Right lung (tissue), 10 donors: ENCODE data around the gene AMT. TPM values are rescaled to one million over a fixed set of nuclear protein-coding genes. Genes with fewer than 3 reads are reported as not detected.
A peak's percentile ranks its signal among the peaks of the same experiment; 100 is the strongest.

Experiments
- DNase-seq, 2 donors: peaks; one replicate each; pipeline ENCODE4 v3.0.0-alpha.2; 2013
- long read RNA-seq, 8 donors: transcript quantifications; one replicate each; lab custom pipeline, GENCODE V29; 2026
- polyA plus RNA-seq, 5 donors: library from polyadenylated mRNA; unstranded; fragments of 120-200 nt; gene quantifications; one replicate each; pipeline versions ENCODE4 v1.2.1 to v1.2.3, GENCODE V29; 2013; ENCODE audit warnings: inconsistent platforms in 1 of 5, low replicate concordance in 1 of 5; ENCODE audit not compliant: insufficient read length in 5 of 5, insufficient read depth in 1 of 5

Gene AMT, protein sequence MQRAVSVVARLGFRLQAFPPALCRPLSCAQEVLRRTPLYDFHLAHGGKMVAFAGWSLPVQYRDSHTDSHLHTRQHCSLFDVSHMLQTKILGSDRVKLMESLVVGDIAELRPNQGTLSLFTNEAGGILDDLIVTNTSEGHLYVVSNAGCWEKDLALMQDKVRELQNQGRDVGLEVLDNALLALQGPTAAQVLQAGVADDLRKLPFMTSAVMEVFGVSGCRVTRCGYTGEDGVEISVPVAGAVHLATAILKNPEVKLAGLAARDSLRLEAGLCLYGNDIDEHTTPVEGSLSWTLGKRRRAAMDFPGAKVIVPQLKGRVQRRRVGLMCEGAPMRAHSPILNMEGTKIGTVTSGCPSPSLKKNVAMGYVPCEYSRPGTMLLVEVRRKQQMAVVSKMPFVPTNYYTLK
- 10 to 100 TPM; 26.3 to 41.7 (median 29.9) TPM for polyA plus RNA-seq
- long read RNA-seq, donor 1, full-length matches to known transcripts, result 30 of 30 reads
- long read RNA-seq, donor 1, partial matches to known transcripts, result 0 of 30 reads
- long read RNA-seq, donor 1, other reads (novel, unspliced or antisense), result 0 of 30 reads
- long read RNA-seq, donor 2, full-length matches to known transcripts, result 11 of 11 reads
- long read RNA-seq, donor 2, partial matches to known transcripts, result 0 of 11 reads
- long read RNA-seq, donor 2, other reads (novel, unspliced or antisense), result 0 of 11 reads
- long read RNA-seq, donor 3, full-length matches to known transcripts, result 24 of 24 reads
- long read RNA-seq, donor 3, partial matches to known transcripts, result 0 of 24 reads
- long read RNA-seq, donor 3, other reads (novel, unspliced or antisense), result 0 of 24 reads
- long read RNA-seq, donor 4, partial matches to known transcripts, result 0 of 9 reads
- long read RNA-seq, donor 4, other reads (novel, unspliced or antisense), result 0 of 9 reads
- long read RNA-seq, donor 5, full-length matches to known transcripts, result 16 of 16 reads
- long read RNA-seq, donor 5, partial matches to known transcripts, result 0 of 16 reads
- long read RNA-seq, donor 5, other reads (novel, unspliced or antisense), result 0 of 16 reads
- long read RNA-seq, donor 6, full-length matches to known transcripts, result 32 of 32 reads
- long read RNA-seq, donor 6, partial matches to known transcripts, result 0 of 32 reads
- long read RNA-seq, donor 6, other reads (novel, unspliced or antisense), result 0 of 32 reads
- long read RNA-seq, donor 7, full-length matches to known transcripts, result 29 of 29 reads
- long read RNA-seq, donor 7, partial matches to known transcripts, result 0 of 29 reads
- long read RNA-seq, donor 7, other reads (novel, unspliced or antisense), result 0 of 29 reads
- long read RNA-seq, donor 8, transcript AMT-235 (1 exons, 1,579 nt), result major isoform, 5 of 10 reads
- long read RNA-seq, donor 8, partial matches to known transcripts, result 0 of 10 reads
- long read RNA-seq, donor 8, other reads (novel, unspliced or antisense), result 0 of 10 reads

DNA sequence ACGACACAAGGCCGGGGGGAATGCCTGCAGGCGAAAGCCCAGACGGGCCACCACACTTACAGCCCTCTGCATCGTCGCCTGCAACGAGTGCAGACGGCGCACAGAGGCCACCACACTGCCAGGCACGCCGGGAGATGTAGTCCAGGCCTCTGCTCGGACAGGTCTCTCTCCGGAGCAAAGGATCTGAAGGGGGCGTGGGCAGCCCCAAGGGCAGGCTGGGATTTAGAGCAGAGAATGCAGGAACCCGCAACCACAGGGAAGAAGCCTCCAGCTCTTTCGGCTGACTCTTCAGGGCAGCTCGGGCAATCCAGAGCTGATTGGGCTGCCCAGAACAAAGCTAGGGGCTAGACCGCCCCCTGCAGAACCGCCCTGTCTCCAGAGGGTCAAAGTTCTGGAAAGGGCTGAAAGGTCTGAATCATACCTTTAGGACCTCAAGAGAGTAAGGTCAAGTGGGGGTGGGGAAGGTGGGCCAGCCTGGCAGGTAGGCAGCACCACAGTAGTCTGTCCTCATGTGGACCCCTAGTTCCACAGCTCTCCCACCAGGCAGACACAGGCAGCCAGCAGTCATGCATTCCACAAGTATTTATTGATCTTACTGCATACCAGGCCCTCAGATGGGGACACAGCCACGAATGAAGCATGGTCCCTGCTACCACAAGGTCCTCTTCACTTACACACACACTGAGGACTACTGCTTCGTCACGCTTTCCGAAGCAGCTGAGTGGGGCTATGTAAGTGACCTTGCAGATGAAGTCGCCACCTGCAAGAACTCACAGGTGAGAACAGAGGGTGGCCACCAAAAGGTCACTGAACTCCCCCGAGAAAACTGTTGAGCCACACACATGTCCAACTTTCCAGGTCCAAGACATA lies at the start of gene AMT:
Gene AMT (minus strand): TSS at position 95 of the 870 bp plus-strand sequence. CDS start 23 bp downstream, at position 72.
- no peak for DNase-seq

DNA sequence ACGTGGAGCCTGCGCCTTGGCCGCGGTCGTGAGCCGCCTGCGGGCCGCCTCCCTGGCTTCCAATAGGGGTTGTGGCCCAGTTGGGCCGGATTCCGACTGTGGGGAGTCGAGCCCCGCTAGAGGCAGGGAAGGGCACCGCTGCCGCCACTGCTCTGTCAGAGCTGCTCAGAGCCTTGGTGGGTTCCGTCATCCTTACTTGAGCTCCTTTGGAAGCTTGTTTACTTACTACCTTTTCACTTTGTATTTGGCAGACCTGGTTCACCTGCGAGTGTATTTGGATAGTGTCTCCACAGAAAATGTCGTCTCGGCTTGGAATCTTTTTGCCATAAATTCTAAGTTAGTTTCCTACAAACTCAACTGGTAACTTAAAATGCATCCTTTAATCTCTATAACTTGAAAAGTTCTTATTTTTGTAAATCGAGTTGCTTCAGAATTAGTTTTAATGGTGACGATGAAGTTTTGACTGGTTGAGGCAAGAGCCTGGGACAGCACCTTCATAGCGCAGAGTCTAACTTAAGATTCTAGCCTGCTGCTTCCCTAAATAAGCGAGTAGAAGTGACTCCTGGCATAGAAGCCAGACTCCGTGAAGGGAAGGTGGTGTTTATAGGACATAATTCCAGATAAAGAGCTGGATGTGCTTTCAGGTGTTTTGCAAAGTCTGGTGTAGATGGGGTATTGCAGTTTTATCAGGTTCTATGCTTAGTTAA lies 48.6 kb upstream of the AMT start:
- DNase-seq, result no peak

DNA sequence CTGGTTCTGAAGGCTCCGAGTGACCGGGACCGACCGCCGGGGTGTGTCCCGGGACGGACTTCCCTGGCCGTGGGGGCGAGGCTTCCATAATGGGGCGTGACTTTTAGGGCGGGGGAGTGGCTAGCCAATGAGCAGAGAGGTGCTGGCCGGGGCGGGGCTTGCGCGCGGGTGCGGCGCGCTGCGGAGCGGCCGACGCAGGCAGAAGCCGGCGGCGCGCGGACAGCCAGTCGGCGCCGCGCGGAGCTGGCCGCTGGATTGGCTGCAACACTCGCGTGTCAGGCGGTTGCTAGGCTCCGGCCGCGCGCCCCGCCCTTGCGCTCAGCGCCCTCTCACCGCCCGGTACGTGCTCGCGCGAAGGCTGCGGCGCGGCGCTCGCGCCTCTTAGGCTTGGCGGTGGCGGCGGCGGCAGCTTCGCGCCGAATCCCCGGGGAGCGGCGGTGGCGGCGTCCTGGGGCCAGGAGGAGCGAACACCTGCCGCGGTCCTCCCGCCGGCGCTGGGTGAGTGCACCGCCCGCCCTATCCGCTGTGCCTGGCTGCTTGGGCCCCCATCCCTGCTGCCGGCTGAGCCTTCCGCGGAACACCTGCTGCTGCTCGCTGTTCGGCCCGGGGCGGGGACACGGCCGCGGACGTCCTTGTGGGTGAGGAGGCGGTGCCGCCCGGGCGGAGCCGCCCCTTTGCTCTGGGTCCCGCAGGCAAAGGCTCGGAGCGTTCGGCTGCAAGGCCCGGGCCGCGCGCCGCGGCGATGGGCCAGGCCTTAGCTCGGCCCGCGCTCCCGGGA lies 47.9 kb upstream of the AMT start, which contains the start of gene DAG1:
Gene DAG1 (plus strand): TSS at position 332 of the 778 bp plus-strand sequence. CDS start 40,268 bp downstream, outside the sequence.
- DNase-seq, result peak; percentile 96

DNA sequence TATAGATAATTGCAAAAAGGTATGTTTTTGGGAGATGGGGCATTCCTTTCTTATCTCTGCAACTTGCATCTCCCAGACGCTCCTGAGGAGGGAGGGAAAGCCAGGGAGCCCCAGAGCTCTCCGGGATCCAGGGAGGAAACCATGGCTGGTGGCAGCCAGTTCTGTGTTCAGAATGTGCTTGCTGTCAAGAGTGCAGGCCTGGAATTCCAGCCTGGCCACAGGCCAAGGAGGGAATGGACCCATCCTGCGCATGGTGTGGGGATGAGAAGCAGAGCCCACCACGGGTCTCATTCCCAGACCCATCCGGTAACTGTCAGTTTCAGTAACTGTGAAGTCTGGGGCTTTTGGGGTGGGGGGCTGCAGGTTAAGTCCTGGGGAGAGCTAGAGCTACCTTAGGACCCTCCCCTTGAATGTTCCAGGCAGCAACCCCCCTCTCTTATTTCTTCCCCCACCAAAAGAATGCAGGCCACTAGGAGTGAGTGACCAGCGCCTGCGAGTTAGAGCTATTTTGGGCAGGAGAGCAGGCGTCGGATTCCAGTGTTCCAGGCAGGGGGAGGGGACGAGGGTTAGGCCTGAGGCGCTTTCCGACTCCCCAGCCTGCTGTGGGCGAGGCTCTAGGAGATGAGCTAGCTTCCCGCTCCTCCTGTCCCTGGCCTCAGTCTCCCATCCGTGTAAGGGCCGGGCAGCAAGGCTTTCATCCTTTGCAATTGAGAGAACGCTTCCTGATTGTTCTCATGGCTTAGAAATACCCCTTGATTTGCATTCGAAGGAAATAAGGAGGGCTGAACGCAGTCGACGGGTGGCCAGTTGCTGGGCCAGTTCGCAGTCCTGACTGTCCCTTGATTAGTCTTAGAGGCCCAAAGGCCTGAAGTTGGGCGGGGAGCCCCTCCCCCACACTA lies 47.0 kb upstream of the AMT start:
- DNase-seq, result peak; percentile 45 to 48

DNA sequence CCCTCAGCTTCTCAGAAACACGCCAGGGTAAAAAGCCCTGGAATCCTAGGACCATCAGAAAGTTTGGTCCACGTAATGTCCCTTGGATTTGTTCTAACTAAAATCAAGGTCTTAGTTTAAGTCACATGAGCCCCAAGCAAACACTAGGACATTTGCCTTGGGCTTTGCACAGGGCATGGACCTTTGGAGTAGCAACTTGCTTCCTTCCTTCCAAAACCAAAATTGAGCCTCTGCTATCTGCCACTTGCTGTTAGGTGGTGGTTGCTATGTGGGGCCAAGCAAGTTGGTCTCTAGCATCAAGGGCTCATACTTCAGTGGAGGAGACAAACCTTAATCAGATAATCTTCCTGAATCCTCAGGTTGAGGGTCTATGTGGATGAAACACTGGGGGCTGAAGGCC lies 43.8 kb upstream of the AMT start:
- no peak for DNase-seq

DNA sequence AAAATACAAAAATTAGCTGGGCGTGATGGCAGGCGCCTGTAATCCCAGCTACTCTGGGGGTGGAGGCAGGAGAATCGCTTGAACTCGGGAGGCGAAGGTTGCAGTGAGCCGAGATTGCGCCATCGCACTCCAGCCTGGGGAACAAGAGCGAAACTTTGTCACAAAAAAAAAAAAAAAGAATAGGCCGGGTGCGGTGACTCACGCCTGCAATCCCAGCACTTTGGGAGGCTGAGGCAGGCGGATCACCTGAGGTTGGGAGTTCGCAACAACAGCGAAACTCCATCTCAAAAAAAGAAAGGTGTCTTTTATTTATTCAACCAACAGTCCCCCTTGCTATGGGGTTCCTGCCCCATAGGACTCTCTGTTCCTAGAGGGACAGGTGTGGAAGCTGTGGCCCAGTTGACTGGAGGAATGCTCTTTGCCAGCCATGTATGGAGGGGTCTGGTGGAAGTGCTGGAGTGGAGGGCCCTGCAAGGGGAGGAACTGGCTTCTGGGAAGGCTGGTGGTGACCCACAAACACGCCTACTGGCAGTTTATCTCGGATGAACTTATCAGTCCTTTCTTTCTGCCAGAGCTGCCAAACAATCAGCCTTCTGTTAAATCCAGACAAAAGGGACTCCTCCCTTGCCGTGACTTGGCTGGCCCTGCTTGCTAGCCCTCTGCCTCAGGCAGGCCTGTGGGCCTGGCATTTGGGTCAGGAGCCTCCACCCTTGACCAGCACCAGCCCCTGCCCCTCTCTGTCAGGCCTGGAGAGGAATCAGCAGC lies 43.2 kb upstream of the AMT start:
- no peak for DNase-seq

DNA sequence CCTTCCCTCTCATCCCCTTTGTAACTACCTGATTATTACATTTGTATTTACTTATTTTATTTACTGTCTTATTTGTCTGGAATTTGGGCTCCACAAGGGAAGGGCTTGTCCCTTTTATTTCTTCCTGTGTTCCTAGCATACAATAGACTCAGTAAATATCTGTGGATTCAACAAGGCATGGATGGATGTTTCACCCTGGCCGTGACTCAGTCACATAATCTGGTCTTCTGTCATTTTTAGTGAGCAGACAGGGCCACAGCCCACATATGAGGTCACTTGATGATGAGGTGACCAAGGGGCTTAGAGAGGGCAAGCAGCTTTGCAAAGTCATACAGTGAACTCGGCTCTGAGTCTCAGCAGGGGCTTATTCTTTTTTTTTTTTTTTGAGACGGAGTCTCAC lies 39.9 kb upstream of the AMT start:
- DNase-seq, result no peak

DNA sequence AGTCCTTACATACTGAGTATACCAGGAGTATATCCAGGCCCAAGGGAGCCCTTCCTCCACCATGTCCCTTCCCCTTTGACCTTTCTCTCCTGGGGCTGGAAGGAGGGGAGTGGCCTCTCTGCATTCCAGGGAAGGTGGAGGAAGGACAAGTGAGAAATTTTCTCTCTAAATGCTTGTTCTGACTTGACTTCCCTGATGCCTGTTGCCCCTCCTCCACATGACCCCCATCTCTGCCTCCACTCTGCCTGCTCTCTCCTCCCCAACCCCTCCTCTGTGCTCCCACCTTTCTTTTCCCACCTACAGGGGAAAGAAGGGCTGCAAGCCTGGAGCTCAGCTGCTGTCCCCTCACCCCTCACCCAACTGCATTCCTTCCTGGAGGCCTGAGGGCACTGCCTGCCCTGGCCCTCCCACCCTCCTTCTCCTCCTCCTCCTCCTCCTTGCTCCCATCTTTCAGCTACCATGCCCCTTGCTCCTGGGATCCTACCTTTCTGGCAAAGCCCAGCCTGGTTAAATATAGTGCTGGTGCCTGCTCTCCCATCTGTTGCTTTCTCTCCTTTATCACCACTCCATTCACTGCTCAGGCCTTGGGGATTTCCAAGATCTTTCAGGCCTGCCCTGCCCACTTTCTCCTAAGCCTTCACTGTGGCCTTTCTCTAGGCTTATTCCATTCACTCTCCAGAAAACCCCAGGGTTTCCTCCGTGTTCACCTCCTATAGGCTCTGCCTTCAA lies 39.3 kb upstream of the AMT start:
- DNase-seq, result no peak

DNA sequence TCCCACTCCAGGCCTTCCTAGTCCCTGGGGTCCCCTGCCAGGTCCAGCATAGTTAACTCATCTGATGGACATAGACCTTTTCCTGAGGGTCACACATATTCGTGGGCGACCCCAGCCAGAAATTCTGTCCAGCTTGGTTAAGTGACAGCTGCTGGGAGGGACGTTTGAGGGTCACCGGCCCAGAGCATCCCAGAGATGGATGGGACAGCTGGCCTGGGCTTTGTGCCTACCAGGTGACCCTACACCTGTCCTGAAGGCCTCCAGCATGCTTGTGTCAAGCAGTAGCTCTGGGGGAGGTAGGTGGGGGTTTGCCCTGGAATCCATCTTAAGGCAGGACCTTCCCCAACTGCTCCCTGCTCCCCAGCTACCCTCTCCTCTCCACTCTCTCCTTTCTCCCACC lies 38.7 kb upstream of the AMT start:
- no peak for DNase-seq

DNA sequence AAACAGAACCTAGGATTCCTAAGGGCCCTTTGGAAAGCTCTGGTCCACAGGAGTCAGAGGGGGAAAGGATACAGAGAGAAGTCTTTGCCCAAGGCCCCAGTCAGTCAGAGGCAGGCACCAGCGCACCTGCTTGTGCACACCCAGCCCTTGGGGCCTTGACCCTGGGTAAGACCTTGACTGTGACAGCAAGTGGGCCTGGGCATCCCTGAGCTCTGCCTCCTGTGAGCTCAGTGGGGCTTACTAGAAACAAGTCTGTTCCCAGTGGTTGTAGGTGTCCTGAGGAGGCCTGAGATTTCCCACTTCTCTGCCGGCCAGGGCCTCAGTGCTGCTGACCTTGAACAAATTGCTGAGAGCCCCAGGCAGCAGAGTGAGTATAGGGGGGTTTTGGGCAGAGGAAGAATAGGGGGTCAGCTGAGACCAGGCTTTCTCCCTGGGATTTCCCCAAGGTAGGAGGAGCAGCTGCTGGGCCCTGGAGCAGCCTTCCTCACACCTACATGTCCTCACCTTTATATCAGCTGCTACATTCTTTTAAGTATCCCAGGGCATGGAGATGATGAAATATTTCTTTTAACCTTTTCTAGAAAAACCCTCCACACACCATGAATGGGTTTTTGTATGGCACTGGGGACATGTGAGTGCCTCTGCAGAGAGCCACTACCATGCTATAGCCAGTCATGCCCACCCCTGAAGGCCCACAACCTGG lies 38.1 kb upstream of the AMT start:
- DNase-seq, result no peak

DNA sequence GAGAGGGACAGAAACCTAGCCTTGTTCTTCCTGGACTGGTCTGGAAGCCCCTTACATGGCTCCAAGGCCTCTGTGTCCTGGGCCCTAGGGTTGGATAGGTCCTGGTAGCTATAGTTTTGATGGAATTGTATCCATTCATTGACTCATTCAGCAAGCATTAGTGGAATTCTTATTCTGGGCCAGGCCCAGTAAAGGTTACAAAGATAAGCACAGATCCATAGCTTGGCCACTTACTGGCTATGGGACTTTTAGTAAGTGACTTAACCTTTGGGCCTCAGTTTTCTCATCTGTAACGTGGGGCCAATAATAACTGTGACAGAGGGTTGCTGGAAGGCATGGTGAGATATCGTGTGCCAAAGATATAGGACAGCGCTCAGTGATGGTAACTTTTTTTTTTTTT lies 34.2 kb upstream of the AMT start:
- DNase-seq, result no peak

DNA sequence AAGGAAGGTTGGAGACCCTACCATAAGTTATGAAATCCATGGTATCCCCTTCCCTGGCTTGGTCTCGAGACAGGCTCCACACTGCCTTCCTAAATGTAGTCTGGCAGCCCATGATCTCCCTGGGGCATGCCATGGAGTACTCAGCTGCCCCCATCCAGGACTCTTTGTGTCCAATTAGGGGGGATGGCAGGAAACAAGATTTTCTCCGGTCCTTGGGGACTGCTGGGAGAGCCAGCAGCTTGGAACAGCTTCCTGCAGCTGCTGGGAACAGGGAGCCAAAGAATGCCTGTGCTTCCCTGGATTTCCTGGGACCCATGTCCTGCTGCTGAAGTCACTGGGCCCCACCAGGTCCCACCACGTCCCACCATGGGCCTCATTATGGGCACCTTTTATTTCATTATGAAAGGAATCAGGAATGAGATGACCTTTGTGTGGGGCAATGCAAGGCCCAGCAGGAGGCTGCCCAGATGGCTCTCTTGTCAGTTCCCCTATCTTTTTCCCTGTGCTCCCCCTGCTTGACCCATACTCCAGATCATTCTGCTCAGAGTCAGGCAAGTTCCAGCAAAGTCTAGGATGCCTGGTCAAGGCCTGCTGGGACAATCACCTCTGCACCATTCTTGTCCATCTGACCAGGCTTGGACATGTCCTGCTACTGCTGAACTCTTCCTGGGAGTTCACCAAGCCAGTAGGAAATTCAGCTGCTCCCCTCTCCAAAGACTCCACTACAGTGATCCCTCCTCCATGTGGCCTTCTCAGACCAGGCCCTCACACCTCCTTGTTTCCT lies 32.8 kb upstream of the AMT start:
- no peak for DNase-seq

DNA sequence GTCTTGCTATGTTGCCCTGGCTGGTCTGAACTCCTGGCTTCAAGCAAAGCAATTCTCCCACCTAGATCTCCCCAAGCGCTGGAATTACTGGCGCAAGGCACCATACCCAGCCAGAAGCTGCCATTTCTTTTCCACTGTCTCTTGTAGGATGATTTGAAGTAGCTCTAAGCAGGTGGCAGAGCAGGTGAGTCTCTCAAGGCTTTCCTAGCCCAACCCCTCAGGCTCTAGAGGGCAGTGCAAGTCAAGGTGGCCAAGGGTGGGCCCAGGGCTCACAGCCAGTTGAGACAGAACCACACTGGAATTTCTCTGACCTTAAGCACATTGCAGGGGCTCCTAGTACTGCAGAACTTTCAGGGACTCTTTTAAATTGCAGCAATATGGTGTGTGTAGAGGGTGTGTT lies 32.2 kb upstream of the AMT start:
- no peak for DNase-seq

DNA sequence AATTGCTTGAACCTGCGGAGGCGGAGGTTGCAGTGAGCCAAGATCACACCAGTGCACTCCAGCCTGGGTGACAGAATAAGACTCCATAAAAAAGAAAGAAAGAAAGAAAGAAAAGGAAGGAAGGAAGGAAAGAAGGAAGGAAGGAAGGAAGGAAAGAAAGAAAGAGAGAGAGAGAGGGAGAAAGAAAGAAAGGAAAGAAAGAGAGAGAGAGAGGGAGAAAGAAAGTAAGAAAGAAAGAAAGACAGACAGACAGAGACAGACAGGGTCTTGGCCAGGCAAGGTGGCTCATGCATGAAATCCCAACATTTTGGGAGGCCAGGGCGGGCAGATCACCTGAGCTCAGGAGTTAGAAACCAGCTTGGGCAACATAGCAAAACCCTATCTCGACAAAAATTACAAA lies 31.3 kb upstream of the AMT start:
- no peak for DNase-seq

DNA sequence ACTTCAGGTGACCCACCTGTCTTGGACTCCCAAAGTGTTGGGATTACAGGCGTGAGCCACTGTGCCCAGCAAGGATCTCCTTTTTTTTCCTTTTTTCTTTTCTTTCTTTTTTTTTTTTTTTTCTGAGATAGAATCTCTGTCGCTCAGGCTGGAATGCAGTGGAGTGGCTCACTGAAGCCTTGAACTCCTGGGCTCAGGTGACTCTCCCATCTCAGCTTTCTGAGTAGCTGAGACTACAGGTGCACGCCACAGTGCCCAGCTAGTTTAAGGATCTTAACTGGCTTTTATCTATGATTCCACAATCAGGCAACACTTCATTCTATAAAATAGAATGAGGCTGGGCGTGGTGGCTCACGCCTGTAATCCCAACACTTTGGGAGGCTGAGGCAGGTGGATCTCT lies 23.1 kb upstream of the AMT start:
- DNase-seq, result no peak
